HepG2 (cell line): ENCODE results near the gene PATL1. TPM values are rescaled to one million over a fixed set of nuclear protein-coding genes. Genes with fewer than 3 reads are reported as not detected.

Source experiments
- ARID4A ChIP-seq: sonication (generic); formaldehyde crosslinking; IDR thresholded peaks from 2 replicates; pipeline ENCODE4 v1.5.0; 2020; ENCODE audit warnings: mild to moderate bottlenecking, missing genetic modification reagents, borderline replicate concordance
- DNMT1 ChIP-seq: sonication (generic); formaldehyde crosslinking; IDR thresholded peaks from 2 replicates; pipeline ENCODE4 v1.5.1; 2020; ENCODE audit warnings: mild to moderate bottlenecking, missing genetic modification reagents
- HNF1B ChIP-seq: sonication (generic); formaldehyde crosslinking; IDR thresholded peaks from 2 replicates; pipeline ENCODE4 v1.5.1; 2020; ENCODE audit warnings: mild to moderate bottlenecking, moderate library complexity, missing genetic modification reagents
- KDM5A ChIP-seq: fragments of 200-600 bp; sonication (generic); IDR thresholded peaks from 2 replicates; pipeline ENCODE4 v1.7.0; 2018; ENCODE audit warnings: antibody characterized with exemption, mild to moderate bottlenecking, low read length, borderline replicate concordance
- LRRFIP1 ChIP-seq: sonication (generic); formaldehyde crosslinking; conservative IDR thresholded peaks from 2 replicates; pipeline ENCODE4 v1.4.0; 2020; ENCODE audit warnings: missing genetic modification reagents
- POLR2A ChIP-seq, 2 experiments: IDR thresholded peaks; 2 replicates each; pipeline ENCODE4 v1.6.1; 2011; ENCODE audit warnings: low read depth in 2 of 2, low read length in 2 of 2, mild to moderate bottlenecking in 1 of 2, moderate library complexity in 1 of 2; ENCODE audit not compliant: insufficient read depth in 1 of 2
- RAD21 ChIP-seq: fragments of 450-650 bp; formaldehyde crosslinking; IDR thresholded peaks from 2 replicates; pipeline ENCODE4 v1.5.0; 2020; ENCODE audit warnings: mild to moderate bottlenecking
- RFXAP ChIP-seq: sonication (generic); formaldehyde crosslinking; IDR thresholded peaks from 2 replicates; pipeline ENCODE4 v1.4.0; 2020; ENCODE audit warnings: missing genetic modification reagents, borderline replicate concordance
- TEAD2 ChIP-seq: sonication (generic); formaldehyde crosslinking; IDR thresholded peaks from 2 replicates; pipeline ENCODE4 v1.9.0; 2021; ENCODE audit warnings: missing genetic modification reagents
- TFDP2 ChIP-seq: sonication (generic); formaldehyde crosslinking; IDR thresholded peaks from 2 replicates; pipeline ENCODE4 v1.4.0; 2020; ENCODE audit warnings: missing genetic modification reagents
- ZFP37 ChIP-seq: sonication (generic); formaldehyde crosslinking; IDR thresholded peaks from 2 replicates; pipeline ENCODE4 v1.4.0; 2020; ENCODE audit warnings: missing genetic modification reagents, borderline replicate concordance
- ZNF160 ChIP-seq: sonication (generic); formaldehyde crosslinking; IDR thresholded peaks from 2 replicates; pipeline ENCODE4 v1.8.0; 2022; ENCODE audit warnings: mild to moderate bottlenecking, inconsistent platforms, missing genetic modification reagents
- ZNF296 ChIP-seq: sonication (generic); formaldehyde crosslinking; conservative IDR thresholded peaks from 2 replicates; pipeline ENCODE4 v1.5.0; 2020; ENCODE audit warnings: mild to moderate bottlenecking, missing genetic modification reagents
- ZNF432 ChIP-seq: sonication (generic); formaldehyde crosslinking; IDR thresholded peaks from 2 replicates; pipeline ENCODE4 v1.5.0; 2020; ENCODE audit warnings: missing genetic modification reagents, mild to moderate bottlenecking, borderline replicate concordance
- ZNF441 ChIP-seq: sonication (generic); formaldehyde crosslinking; IDR thresholded peaks from 2 replicates; pipeline ENCODE4 v1.7.0; 2021; ENCODE audit warnings: missing genetic modification reagents, borderline replicate concordance
- ZNF629 ChIP-seq: sonication (generic); formaldehyde crosslinking; conservative IDR thresholded peaks from 2 replicates; pipeline ENCODE4 v1.5.0; 2020; ENCODE audit warnings: missing genetic modification reagents
- ZNF772 ChIP-seq: sonication (generic); formaldehyde crosslinking; IDR thresholded peaks from 2 replicates; pipeline ENCODE4 v1.5.0; 2020; ENCODE audit warnings: mild to moderate bottlenecking, missing genetic modification reagents
- polyA plus RNA-seq, 8 experiments: library from polyadenylated mRNA; depleted of rRNA in 3 of 8; stranded (reverse) in 7 of 8; unstranded in 1 of 8; fragments of >200 nt; fragmentation: Illumina TruSeq in 4 of 8; extraction: Trizol in 4 of 8; gene quantifications; 2 replicates each; pipeline versions ENCODE4 v1.2.1 to v1.2.3, GENCODE V29; 2011 to 2016; ENCODE audit warnings: low read depth in 4 of 8, missing spikeins in 1 of 8, mixed read lengths in 1 of 8; ENCODE audit not compliant: insufficient read depth in 1 of 8
- total RNA-seq, 5 experiments: library from RNA; depleted of rRNA; stranded (reverse); fragments of >200 nt; fragmentation: Illumina TruSeq; extraction: Trizol; gene quantifications; 2 replicates each; pipeline ENCODE4 v1.2.3, GENCODE V29; 2016; ENCODE audit warnings: low read depth in 1 of 5

Gene PATL1
- total and polyA plus RNA-seq, 2 of the 13 experiments (the other 11 are each of a cell fraction or from before 2014, with no cell fraction given) = 12.9 to 26.8 TPM

- peak; percentile 9; the same call in 1 of the 2 replicates for TF ChIP-seq ARID4A (CRISPR knock-in tag)
- peak; percentile 48 for TF ChIP-seq KDM5A
- 0 out of 2 replicates have a peak, but pooled peaks have one; percentile 21 for TF ChIP-seq DNMT1 (CRISPR knock-in tag)
- 0 out of 2 replicates have a peak, but pooled peaks have one; percentile 82 for TF ChIP-seq ZNF296 (CRISPR knock-in tag)
- TF ChIP-seq RAD21 (CRISPR knock-in tag) = no peak
- TF ChIP-seq ZFP37 (CRISPR knock-in tag) = no peak; the same call in 1 of the 2 replicates
- TF ChIP-seq ZNF441 (CRISPR knock-in tag) = peak; percentile 49; the same call in 1 of the 2 replicates
- TF ChIP-seq TEAD2 = peak; percentile 18; the same call in 1 of the 2 replicates
- no peak for TF ChIP-seq ZNF772 (CRISPR knock-in tag)
- TF ChIP-seq TFDP2 (CRISPR knock-in tag) = peak; percentile 78
- 0 out of 2 replicates have a peak, but pooled peaks have one; percentile 2 for TF ChIP-seq ZNF629
- TF ChIP-seq LRRFIP1 = no peak
- TF ChIP-seq ZNF160 (CRISPR knock-in tag) = peak; percentile 90; the same call in 1 of the 2 replicates
- peak; percentile 84; the same call in 1 of the 2 replicates for TF ChIP-seq RFXAP (CRISPR knock-in tag)
- TF ChIP-seq ZNF432 (CRISPR knock-in tag) = no peak
- peak; percentile 73 for TF ChIP-seq HNF1B (CRISPR knock-in tag)
- TF ChIP-seq POLR2A (IDR thresholded peaks at IDR 0.05; ENCODE audit: insufficient read depth in 1 of 2, low read depth in 2 of 2, low read length in 2 of 2) = peak; percentile 57 to 81
Measured at GRCh38 chr11:59668950-59669610, at the start of gene PATL1 (continued).
